Common myeloid progenitor, CD34-positive (primary cell): ENCODE measurements around the gene MCCD1.

ENCODE experiments used
- CTCF ChIA-PET: fragments of 350-600 bp; sonication (Branson Sonifier 250); formaldehyde crosslinking; loops from one replicate; lab custom pipeline; 2021; ENCODE audit warnings: antibody characterized with exemption; lab: Charles Lee
- POLR2A ChIA-PET: fragments of 350-600 bp; sonication (Branson Sonifier 250); formaldehyde crosslinking; loops from one replicate; lab custom pipeline; 2021; ENCODE audit warnings: antibody characterized with exemption; lab: Charles Lee
- DNase-seq, 3 donors: peaks; one replicate each; pipeline versions ENCODE4 v3.0.0 to v3.0.0-alpha.2; 2013
- H3K27ac ChIP-seq, 2 experiments: 1 replicate in 1 of 2; 2 replicates in 1 of 2; pipeline ENCODE4 v1.7.0; 2013; ENCODE audit warnings: inconsistent platforms in 2 of 2, low read length in 2 of 2, mild to moderate bottlenecking in 2 of 2, low read depth in 1 of 2, moderate library complexity in 1 of 2; ENCODE audit not compliant: severe bottlenecking in 2 of 2, insufficient read depth in 1 of 2, poor library complexity in 1 of 2
- H3K27me3 ChIP-seq, 5 experiments: replicated peaks in 2 of 5; 1 replicate in 3 of 5; 2 replicates in 2 of 5; pipeline versions ENCODE4 v1.6.1 to v1.7.0; 2013; ENCODE audit warnings: low read length in 4 of 5, mild to moderate bottlenecking in 2 of 5, moderate library complexity in 2 of 5, inconsistent platforms in 1 of 5; ENCODE audit not compliant: insufficient read depth in 5 of 5, control insufficient read depth in 4 of 5
- H3K36me3 ChIP-seq, 4 experiments: 1 replicate in 2 of 4; 2 replicates in 2 of 4; pipeline versions ENCODE4 v1.6.1 to v1.7.0; 2013; ENCODE audit warnings: low read length in 3 of 4, control low read depth in 1 of 4, mild to moderate bottlenecking in 1 of 4; ENCODE audit not compliant: control insufficient read depth in 4 of 4, insufficient read depth in 4 of 4
- H3K4me1 ChIP-seq, 4 experiments: 1 replicate in 3 of 4; 2 replicates in 1 of 4; pipeline versions ENCODE4 v1.6.1 to v1.7.1; 2013; ENCODE audit warnings: low read length in 3 of 4, mild to moderate bottlenecking in 3 of 4, control low read depth in 1 of 4, inconsistent platforms in 1 of 4, moderate library complexity in 1 of 4; ENCODE audit not compliant: control insufficient read depth in 4 of 4, insufficient read depth in 4 of 4; ENCODE audit errors: control extremely low read depth in 1 of 4
- H3K4me3 ChIP-seq, 7 experiments: 1 replicate in 4 of 7; 2 replicates in 3 of 7; pipeline versions ENCODE4 v1.5.1 to v1.7.0; 2013; ENCODE audit warnings: mild to moderate bottlenecking in 7 of 7, low read length in 6 of 7, moderate library complexity in 6 of 7, inconsistent platforms in 2 of 7, low read depth in 2 of 7, control low read depth in 1 of 7; ENCODE audit not compliant: insufficient read depth in 4 of 7, control insufficient read depth in 1 of 7; ENCODE audit errors: extremely low read depth in 1 of 7
- H3K9me3 ChIP-seq, 5 experiments: 1 replicate in 4 of 5; 2 replicates in 1 of 5; pipeline versions ENCODE4 v1.6.1 to v1.7.1; 2013; ENCODE audit warnings: low read length in 4 of 5, mild to moderate bottlenecking in 2 of 5, inconsistent platforms in 1 of 5, low read depth in 1 of 5, moderate library complexity in 1 of 5; ENCODE audit not compliant: control insufficient read depth in 4 of 5, insufficient read depth in 2 of 5; ENCODE audit errors: control extremely low read depth in 1 of 5
- WGBS: methylation state at CpG from one replicate; pipeline ENCODE4 v1.1.5; 2013; ENCODE audit not compliant: insufficient coverage; 5-methylcytosine and 5-hydroxymethylcytosine counted together

Gene MCCD1

DNA sequence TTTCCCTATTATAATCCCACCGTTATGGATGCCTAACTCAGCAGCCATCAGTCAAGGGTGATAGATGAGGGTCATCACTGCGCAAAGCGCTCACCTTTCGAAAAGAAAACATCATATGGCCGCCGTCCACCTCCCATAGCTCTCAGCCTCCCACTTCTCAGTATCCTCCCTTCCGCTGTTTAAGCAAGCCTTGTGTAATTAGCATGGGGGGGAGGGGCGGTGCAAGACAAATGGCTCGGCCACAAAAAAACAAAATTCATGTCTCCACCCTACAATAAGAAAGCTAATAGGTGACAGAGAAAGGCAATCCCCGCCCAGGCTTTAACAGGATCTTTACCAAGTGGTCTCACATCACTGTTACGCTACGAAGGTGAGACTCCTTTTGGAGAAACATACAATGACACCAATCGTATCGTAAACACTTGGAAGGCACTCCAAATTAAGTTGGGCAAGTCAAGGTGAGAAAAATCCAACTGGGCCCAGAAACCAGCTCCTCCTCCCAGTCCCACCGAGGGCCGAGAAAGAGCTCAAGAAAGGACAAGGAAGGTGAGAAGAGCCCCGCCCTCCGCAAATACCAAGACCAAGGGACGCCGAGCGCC lies 12.4 kb downstream of the MCCD1 start:
- 0% methylated on average over 11 of the region's 21 CpGs for WGBS
- H3K36me3 ChIP-seq = peaks cover 18 to 45% (median 34%) of the 10 kb centered on the region in 4 experiments

DNA sequence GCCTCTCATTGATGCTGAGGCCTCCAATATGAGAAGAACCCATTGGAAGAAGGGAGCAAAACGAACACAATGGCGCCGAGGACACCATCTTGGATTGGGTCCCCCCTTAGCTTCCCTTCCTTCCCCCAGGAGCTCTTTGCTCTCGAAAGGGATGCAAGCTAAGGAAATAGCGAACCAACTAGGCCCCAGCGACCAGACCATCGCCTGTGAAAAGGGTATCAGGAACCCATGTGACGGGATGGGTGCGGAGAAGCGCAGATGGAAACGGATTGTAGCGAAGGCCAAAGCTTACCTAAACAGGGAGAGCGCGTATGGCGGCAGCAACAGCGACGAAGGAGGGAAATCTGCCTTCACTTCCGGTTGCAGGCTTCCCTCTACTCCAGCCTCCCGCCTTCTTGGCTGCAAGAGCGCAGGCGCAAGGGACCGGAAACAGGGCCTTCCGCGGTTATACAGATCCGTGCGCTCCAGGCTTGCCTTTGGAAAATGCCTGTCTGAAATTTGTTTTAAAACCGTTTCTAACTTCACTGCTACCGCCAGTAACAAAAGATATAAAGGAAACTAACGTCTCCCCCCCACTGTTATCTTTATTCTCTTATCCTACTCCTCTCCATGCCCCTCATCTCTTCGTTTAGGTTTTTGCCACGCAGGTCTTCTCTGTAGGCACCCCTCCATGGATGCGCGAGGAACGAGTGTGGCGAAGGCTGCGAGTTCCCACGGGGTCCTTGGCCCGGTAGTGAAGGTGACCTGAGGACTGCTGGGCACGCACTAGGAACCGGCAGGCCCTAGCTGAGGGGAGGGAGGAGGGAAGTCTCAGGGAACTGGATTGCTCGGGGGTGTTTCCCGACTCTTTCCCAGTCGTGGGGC lies 13.1 kb downstream of the MCCD1 start, which contains the start of gene DDX39B:
TSS of gene DDX39B (minus strand) at position 346 of the 864 bp plus-strand sequence. CDS start 1,471 bp downstream, outside the sequence.
- Histone ChIP-seq H3K27me3 (no peaks in the 10 kb centered on the region), H3K4me3 (peak within 1 kb of the TSS; percentile 66 to 97 (median 91)), H3K27ac (peak within 1 kb of the TSS; percentile 99 to 100), H3K9me3 (no peaks in the 10 kb centered on the region), H3K4me1 (peaks cover 17 to 47% (median 40%) of the 10 kb centered on the region in 4 experiments), H3K36me3 (peaks cover 14 to 38% (median 28%) of the 10 kb centered on the region in 4 experiments)
- under 1% methylated on average over 36 of the region's 43 CpGs for WGBS
- ChIA-PET POLR2A (interaction anchor here (0.7 to 2.6 kb wide), 6 partner anchors 10 to 1430 kb away, joined by 3 to 12 read pairs (median 4); partner anchors contain the start of genes BAG6 and MCCD1), CTCF (interaction anchor here (0.8 to 24.7 kb wide), 10 partner anchors 8 to 250 kb away, joined by 3 to 557 read pairs (median 4); partner anchors contain the start of genes LST1, LTB, MCCD1 and NCR3)
- DNase-seq = peak; percentile 98 to 99 (median 99)

More for the DNA sequence above, 12.4 kb downstream of the MCCD1 start:
- H3K27me3 ChIP-seq = no peaks in the 10 kb centered on the region
- H3K9me3 ChIP-seq = no peaks in the 10 kb centered on the region
- DNase-seq = peak; percentile 54 to 75 (median 66)
- POLR2A ChIA-PET = interaction anchor here (0.7 to 2.6 kb wide), 6 partner anchors 9 to 1431 kb away, joined by 3 to 12 read pairs (median 4); partner anchors contain the start of genes BAG6 and MCCD1
- H3K27ac ChIP-seq = peak overlapping the region; percentile 99 to 100
- CTCF ChIA-PET = interaction anchor here (0.8 to 24.7 kb wide), 8 partner anchors 9 to 250 kb away, joined by 3 to 557 read pairs (median 5); partner anchors contain the start of genes LST1, LTB, MCCD1 and NCR3
- H3K4me1 ChIP-seq = peaks cover 17 to 40% (median 35%) of the 10 kb centered on the region in 4 experiments
- peak overlapping the region; percentile 66 to 97 (median 91) for H3K4me3 ChIP-seq

DNA sequence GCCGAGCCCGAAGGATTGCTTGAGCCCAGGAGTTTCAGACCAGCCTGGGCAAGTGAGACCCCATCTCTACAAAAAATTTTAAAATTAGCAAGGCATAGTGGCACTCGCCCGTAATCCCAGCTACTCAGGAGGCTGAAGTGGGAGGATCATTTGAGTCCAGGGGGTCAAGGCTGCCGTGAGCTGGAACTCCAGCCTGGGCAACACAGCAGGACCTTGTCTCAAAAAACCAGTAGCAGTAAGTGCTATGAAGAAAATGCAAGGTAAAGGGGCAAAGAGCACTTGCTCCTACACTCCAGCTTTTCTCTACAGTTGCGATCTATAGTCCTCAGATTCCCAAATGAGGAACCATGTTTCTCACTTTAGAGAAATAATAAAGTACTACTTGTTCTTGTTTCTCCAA lies 14.9 kb downstream of the MCCD1 start:
- ChIA-PET POLR2A (no interaction called here), CTCF (interaction anchor here (1.6 to 24.7 kb wide), 4 partner anchors 17 to 55 kb away, joined by 3 to 557 read pairs (median 244); partner anchors contain the start of genes LST1, LTB, NCR3 and TNF)
- Histone ChIP-seq H3K36me3 (peaks cover 9 to 23% (median 14%) of the 10 kb centered on the region in 4 experiments), H3K27me3 (no peaks in the 10 kb centered on the region), H3K9me3 (no peaks in the 10 kb centered on the region), H3K4me3 (no peak overlapping the region), H3K27ac (peak overlapping the region in 1 of 2 experiments; percentile 100), H3K4me1 (peaks cover 17 to 63% (median 52%) of the 10 kb centered on the region in 4 experiments)
- 95% methylated on average over 3 of the region's 6 CpGs for WGBS
- no peak for DNase-seq

DNA sequence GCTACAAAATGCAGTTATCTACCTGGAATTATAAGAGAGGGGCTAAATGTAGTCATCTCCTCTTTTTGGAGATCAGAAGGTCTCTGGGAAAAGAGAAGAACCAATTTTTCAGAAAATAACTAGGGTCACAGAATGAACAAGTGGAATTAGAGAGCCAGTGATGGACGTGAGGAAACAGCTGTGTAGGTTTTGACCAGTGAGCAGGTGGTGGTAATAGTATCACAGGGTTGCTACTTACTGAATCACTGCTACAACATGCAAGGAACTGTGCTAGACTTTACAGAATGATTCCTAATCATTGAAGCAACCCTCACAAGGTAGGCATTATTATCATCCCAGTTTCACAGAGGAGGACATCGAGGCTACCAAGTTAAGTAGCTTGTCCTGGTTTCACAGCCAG lies 15.9 kb downstream of the MCCD1 start:
- no peaks in the 10 kb centered on the region for H3K9me3 ChIP-seq
- H3K4me3 ChIP-seq = no peak overlapping the region
- no peak for DNase-seq
- H3K27ac ChIP-seq = no peak overlapping the region
- no peaks in the 10 kb centered on the region for H3K27me3 ChIP-seq
- H3K36me3 ChIP-seq = peaks cover under 1 to 12% (median 5%) of the 10 kb centered on the region in 4 experiments
- WGBS = 95% methylated on average over 2 of the region's 2 CpGs
- peaks cover 15 to 62% (median 42%) of the 10 kb centered on the region in 4 experiments for H3K4me1 ChIP-seq
- ChIA-PET POLR2A (no interaction called here), CTCF (interaction anchor here (1.1 to 24.7 kb wide), 4 partner anchors 38 to 146 kb away, joined by 3 to 557 read pairs (median 244); partner anchors contain the start of genes LST1, LTB, NCR3 and TNF)

DNA sequence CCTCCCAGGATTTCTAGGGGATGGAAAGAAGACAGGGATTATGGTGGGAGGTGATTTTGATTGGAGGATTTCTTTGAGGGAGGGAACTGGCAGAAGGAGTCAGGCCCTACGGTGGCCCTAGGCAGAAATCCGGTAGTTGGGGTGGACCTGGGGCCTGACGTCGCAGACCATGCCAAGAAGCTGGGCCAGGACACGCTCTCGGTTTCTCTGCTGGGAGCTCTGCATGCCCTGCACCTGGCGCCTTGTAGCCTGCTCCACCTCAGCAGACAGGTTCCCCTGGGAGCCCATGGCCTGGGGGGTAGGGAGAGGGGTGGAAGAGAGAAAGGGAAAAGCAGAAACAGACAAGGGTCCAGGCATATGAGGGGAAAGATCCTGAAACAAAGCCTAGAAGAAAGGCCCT lies 16.5 kb downstream of the MCCD1 start:
- peaks cover 11 to 56% (median 36%) of the 10 kb centered on the region in 4 experiments for H3K4me1 ChIP-seq
- 92% methylated on average over 7 of the region's 7 CpGs for WGBS
- no peak for DNase-seq
- ChIA-PET POLR2A (no interaction called here), CTCF (interaction anchor here (1.1 to 24.7 kb wide), 6 partner anchors 37 to 145 kb away, joined by 3 to 557 read pairs (median 4); partner anchors contain the start of genes LST1, LTB, NCR3 and TNF)
- H3K4me3 ChIP-seq = no peak overlapping the region
- peaks cover 0 to 6% (median 2%) of the 10 kb centered on the region in 4 experiments for H3K36me3 ChIP-seq
- no peak overlapping the region for H3K27ac ChIP-seq
- H3K9me3 ChIP-seq = no peaks in the 10 kb centered on the region
- no peaks in the 10 kb centered on the region for H3K27me3 ChIP-seq

DNA sequence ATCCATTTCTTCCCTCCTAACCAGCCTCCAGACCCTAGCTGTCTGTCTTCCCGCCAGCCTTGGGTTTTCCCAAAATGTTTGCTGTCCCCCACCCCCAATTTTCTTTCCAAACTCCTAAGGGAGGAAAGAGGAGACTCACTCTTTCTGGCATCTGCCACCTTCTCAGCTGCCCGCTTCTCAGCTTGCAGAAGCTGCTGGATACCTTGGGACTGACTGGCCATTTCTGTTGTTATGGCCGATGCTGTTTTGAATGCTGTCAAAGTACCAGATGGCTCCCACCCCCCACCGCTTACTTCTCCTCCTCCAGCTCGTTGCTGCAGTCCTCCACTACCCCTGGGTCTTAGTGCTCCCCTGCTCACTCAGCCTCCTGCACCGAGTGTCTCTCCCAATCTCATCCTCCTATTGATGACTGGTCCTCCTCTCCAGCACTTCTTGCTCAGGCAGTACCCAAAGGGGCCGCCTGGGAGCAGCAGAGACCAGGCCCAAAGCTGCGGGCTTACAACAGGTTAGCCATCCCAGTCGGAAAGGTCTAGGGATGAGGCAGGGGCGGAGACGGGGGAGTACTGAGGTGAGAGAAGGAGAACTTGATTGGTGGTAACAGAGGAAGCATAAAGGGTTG lies 17.7 kb downstream of the MCCD1 start, which contains the start of gene ATP6V1G2:
TSS of gene ATP6V1G2 (minus strand) at position 270 of the 619 bp plus-strand sequence. CDS start at position 221, 49 bp downstream.
- peaks cover 0 to 7% (median under 1%) of the 10 kb centered on the region in 4 experiments for H3K36me3 ChIP-seq
- H3K27me3 ChIP-seq = no peaks in the 10 kb centered on the region
- peak; percentile 86 to 89 (median 87) for DNase-seq
- peak within 1 kb of the TSS in 6 of 7 experiments; percentile 60 to 81 (median 72) for H3K4me3 ChIP-seq
- ChIA-PET POLR2A (interaction anchor here (0.9 to 1.1 kb wide), 5 partner anchors 34 to 281 kb away, joined by 3 to 5 read pairs (median 3); partner anchors contain the start of genes C6orf47, GPANK1 and HSPA1B), CTCF (interaction anchor here (0.6 to 24.7 kb wide), 17 partner anchors 12 to 406 kb away, joined by 3 to 557 read pairs (median 3); partner anchors contain the start of genes C6orf47, LST1, LTB and MICB)
- peak within 1 kb of the TSS; percentile 74 to 91 for H3K27ac ChIP-seq
- WGBS = 15% methylated on average over 8 of the region's 11 CpGs
- peaks cover 8 to 49% (median 31%) of the 10 kb centered on the region in 4 experiments for H3K4me1 ChIP-seq
- no peaks in the 10 kb centered on the region for H3K9me3 ChIP-seq
